Measurements from ENCODE around the gene PHF1. TPM values are rescaled to one million over a fixed set of nuclear protein-coding genes. Genes with fewer than 3 reads are reported as not detected.

The PHF1 gene
- total and polyA plus RNA-seq, 2 of the 4 experiments (the other 2 are of a cell fraction), result 9.0 to 47.2 TPM

DNA sequence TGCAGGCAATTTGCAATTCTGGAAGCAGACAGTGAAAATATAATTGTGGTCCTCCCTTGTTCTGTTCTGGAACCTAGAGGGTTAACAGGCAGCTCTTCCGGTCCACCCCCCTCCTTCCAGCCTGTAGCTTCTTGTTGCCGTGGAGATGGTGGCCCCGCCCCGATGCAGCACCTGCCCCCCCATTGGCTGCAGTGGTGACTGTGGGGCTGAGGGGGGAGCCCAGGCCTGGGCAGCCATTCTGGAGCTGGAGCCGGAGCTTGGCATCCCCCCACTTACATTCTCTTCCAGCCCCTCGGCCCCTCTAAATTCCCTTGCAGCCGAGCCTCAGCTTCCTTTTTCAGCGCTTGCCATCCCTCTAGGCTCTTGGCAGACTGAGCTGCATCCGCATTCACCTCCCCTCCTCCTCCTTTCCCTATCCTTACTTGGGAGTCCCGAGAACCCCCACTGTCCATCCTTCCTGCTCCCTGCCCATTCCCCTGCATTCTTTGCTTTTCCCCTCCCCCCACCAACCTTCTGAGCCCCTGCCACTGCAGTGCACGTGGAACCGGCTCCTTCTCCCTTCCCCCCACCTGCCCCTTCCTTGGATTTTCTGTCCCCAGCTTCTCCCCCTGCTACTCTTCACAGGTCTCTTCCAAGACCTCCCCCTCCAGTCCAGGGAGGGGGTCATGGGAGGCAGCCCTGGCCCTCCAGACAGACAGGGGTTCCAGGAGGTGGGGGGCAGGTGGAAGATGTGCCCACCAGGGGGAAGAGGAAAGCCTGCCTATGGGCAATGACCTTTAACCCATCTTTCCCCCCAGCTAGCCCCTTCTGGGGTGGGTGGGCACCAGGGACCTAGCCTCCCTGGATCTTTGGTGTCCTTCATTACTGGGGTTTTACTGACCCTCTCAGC is 20.4 kb downstream of the PHF1 start:
- no peak overlapping the region for H3K9ac ChIP-seq (ENCODE audit: low read depth, low read length)
- in situ Hi-C loops (cut with MboI; ENCODE audit: low sequenced_read_pairs), result no loop called here
- ATAC-seq (ENCODE audit: low read depth) (peak; percentile 61), DNase-seq (peak; percentile 65)
- H3K9me3 ChIP-seq (ENCODE audit: control insufficient read depth, insufficient read depth, low read length), result no peaks in the 10 kb centered on the region
- peak overlapping the region; percentile 20; the same call in 1 of the 2 replicates for H3K4ac ChIP-seq (ENCODE audit: low read depth, low read length)
- no peak overlapping the region for H4K91ac ChIP-seq (ENCODE audit: insufficient read depth, low read depth, low read length)
- peak overlapping the region; percentile 77 for H2AK9ac ChIP-seq (replicated peaks; ENCODE audit: low read depth, low read length, poor library complexity)
- no peak overlapping the region for H2BK20ac ChIP-seq (ENCODE audit: low read depth, low read length)
- peaks cover 41% of the 10 kb centered on the region for H4K20me1 ChIP-seq (ENCODE audit: insufficient read depth, low read length)
- H4K8ac ChIP-seq (ENCODE audit: low read depth in 2 of 2, low read length in 2 of 2), result no peak overlapping the region; a peak in 1 of 4 replicates
- no peak overlapping the region for H4K5ac ChIP-seq (ENCODE audit: low read depth, low read length)
- H3K27me3 ChIP-seq (ENCODE audit: control insufficient read depth, insufficient read depth, low read length), result no peaks in the 10 kb centered on the region
- TF ChIP-seq RAD21 (IDR thresholded peaks at IDR 0.05; ENCODE audit: low read length), result no peak
- TF ChIP-seq MAZ (IDR thresholded peaks at IDR 0.05; ENCODE audit: borderline replicate concordance, low read depth, low read length), result peak; percentile 64; the same call in 1 of the 2 replicates
- TF ChIP-seq, protein P1, sequence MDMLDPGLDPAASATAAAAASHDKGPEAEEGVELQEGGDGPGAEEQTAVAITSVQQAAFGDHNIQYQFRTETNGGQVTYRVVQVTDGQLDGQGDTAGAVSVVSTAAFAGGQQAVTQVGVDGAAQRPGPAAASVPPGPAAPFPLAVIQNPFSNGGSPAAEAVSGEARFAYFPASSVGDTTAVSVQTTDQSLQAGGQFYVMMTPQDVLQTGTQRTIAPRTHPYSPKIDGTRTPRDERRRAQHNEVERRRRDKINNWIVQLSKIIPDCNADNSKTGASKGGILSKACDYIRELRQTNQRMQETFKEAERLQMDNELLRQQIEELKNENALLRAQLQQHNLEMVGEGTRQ (IDR thresholded peaks at IDR 0.05; ENCODE audit: low read depth, low read length), result peak; percentile 14; the same call in 1 of the 2 replicates
- no peak for TF ChIP-seq RFX5 (IDR thresholded peaks at IDR 0.05; ENCODE audit: low read depth, low read length)
- ChIA-PET CTCF (no interaction called here), POLR2A (ENCODE audit: unreplicated experiment) (no interaction called here)
- no peak overlapping the region for H3K23ac ChIP-seq (ENCODE audit: low read depth, low read length)
- H3K27ac ChIP-seq (ENCODE audit: insufficient read depth, low read length), result no peak overlapping the region
- peaks cover 17% of the 10 kb centered on the region for H3K36me3 ChIP-seq (ENCODE audit: control insufficient read depth, insufficient read depth, low read length)
- H3K79me1 ChIP-seq (ENCODE audit: low read depth in 1 of 2, low read length in 2 of 2), result peaks cover 24 to 84% of the 10 kb centered on the region in 2 experiments
- H2BK5ac ChIP-seq (ENCODE audit: low read depth, low read length, poor library complexity, severe bottlenecking), result no peak overlapping the region
- H3K18ac ChIP-seq (ENCODE audit: low read depth, low read length), result no peak overlapping the region
- peak overlapping the region; percentile 68 for H2AFZ ChIP-seq (replicated peaks; ENCODE audit: low read length, poor library complexity)
- peaks cover 32% of the 10 kb centered on the region for H3K4me1 ChIP-seq (ENCODE audit: control insufficient read depth, insufficient read depth, low read length)
- H3K4me2 ChIP-seq (ENCODE audit: low read depth, low read length), result peak overlapping the region; percentile 55; the same call in 1 of the 2 replicates
- peaks cover 29% of the 10 kb centered on the region for H3K9me1 ChIP-seq (ENCODE audit: insufficient read depth, low read length)
- BruUV-seq (replicated peaks), result no TSS peak
- peak overlapping the region; percentile 16; the same call in 1 of the 2 replicates for H2AK5ac ChIP-seq (ENCODE audit: low read depth, low read length)
- H3K56ac ChIP-seq (ENCODE audit: extremely low read depth, insufficient read depth, low read length), result no peak overlapping the region
- H3K4me3 ChIP-seq (ENCODE audit: insufficient read depth, low read depth, low read length), result no peak overlapping the region
- no peak overlapping the region for H2BK15ac ChIP-seq (ENCODE audit: low read depth, low read length)
- H3K14ac ChIP-seq (replicated peaks; ENCODE audit: low read depth, low read length), result peak overlapping the region; percentile 29; the same call in 1 of the 2 replicates
- 24% methylated on average over 4 of the region's 12 CpGs; no CpG with 5 or more reads in 1 of the 2 experiments for WGBS, 2 experiments (ENCODE audit: extremely low coverage in 2 of 2, insufficient read length in 1 of 2)
- dilution Hi-C loops (cut with HindIII; ENCODE audit: low sequenced_read_pairs, unreplicated experiment), result no loop called here
- H2BK120ac ChIP-seq (ENCODE audit: low read depth, low read length), result no peak overlapping the region
- intact Hi-C loops (cut with micrococcal nuclease), result no loop called here
